GM18508 (cell line): ENCODE data around the gene SPATS2L.

Source experiments
- ATAC-seq: cut with Tn5 transposase; IDR thresholded peaks from one replicate; pipeline ENCODE4 v1.9.1; 2021; ENCODE audit warnings: moderate number of reproducible peaks; ENCODE audit not compliant: insufficient read depth, unreplicated experiment

The SPATS2L gene

GRCh38 chr2:200399636-200400035 is 93.1 kb downstream of the SPATS2L start:
- ATAC-seq = no peak

- ATAC-seq = no peak
Measured at GRCh38 chr2:200403814-200404213, 97.3 kb downstream of the SPATS2L start.

- no peak for ATAC-seq
Measured at GRCh38 chr2:200404615-200405014, 98.1 kb downstream of the SPATS2L start.

GRCh38 chr2:200405599-200406298 is 99.3 kb downstream of the SPATS2L start:
- no peak for ATAC-seq

GRCh38 chr2:200406379-200406778 is 99.9 kb downstream of the SPATS2L start:
- peak; percentile 85 for ATAC-seq

- no peak for ATAC-seq
Measured at GRCh38 chr2:200408428-200409316, 102.2 kb downstream of the SPATS2L start.

GRCh38 chr2:200411831-200412230 is 105.3 kb downstream of the SPATS2L start:
- no peak for ATAC-seq

GRCh38 chr2:200414367-200414766 is 107.9 kb downstream of the SPATS2L start:
- no peak for ATAC-seq

GRCh38 chr2:200415455-200415854 is 109.0 kb downstream of the SPATS2L start:
- ATAC-seq = no peak

GRCh38 chr2:200416878-200417277 is 110.4 kb downstream of the SPATS2L start:
- ATAC-seq = no peak

- no peak for ATAC-seq
Measured at GRCh38 chr2:200417366-200417765, 110.9 kb downstream of the SPATS2L start.

GRCh38 chr2:200418399-200418798 is 111.9 kb downstream of the SPATS2L start:
- no peak for ATAC-seq

GRCh38 chr2:200419325-200419724 is 112.8 kb downstream of the SPATS2L start:
- no peak for ATAC-seq

- ATAC-seq = no peak
Measured at GRCh38 chr2:200421270-200421669, 114.8 kb downstream of the SPATS2L start.

- ATAC-seq = no peak
Measured at GRCh38 chr2:200422071-200422470, 115.6 kb downstream of the SPATS2L start.

GRCh38 chr2:200422532-200423261 is 116.2 kb downstream of the SPATS2L start:
- ATAC-seq = no peak

GRCh38 chr2:200423541-200423940 is 117.0 kb downstream of the SPATS2L start:
- no peak for ATAC-seq

GRCh38 chr2:200425026-200425821 is 118.7 kb downstream of the SPATS2L start:
- no peak for ATAC-seq

GRCh38 chr2:200426754-200427153 is 120.3 kb downstream of the SPATS2L start:
- ATAC-seq = no peak
